Neural cell (in vitro differentiated cells): ENCODE measurements around the gene PRKAG2. TPM values are rescaled to one million over a fixed set of nuclear protein-coding genes. Genes with fewer than 3 reads are reported as not detected.

Experiments
- H2AFZ ChIP-seq: fragments of 200-600, 300-800 bp; sonication (generic), shearing (Covaris generic); 2 replicates; pipeline ENCODE4 v1.6.0; 2014; ENCODE audit warnings: low read depth, mild to moderate bottlenecking, antibody characterized with exemption, low read length, moderate library complexity
- H3F3A ChIP-seq: fragments of 200-600 bp; shearing (Covaris generic); 2 replicates; pipeline ENCODE4 v1.6.1; 2016; ENCODE audit warnings: mild to moderate bottlenecking, moderate library complexity, mixed read lengths, antibody characterized with exemption, low read length; ENCODE audit not compliant: insufficient read depth, poor library complexity, severe bottlenecking
- H3K27ac ChIP-seq: fragments of 200-600, 300-800 bp; sonication (generic), shearing (Covaris generic); 2 replicates; pipeline ENCODE4 v1.5.1; 2014; ENCODE audit warnings: mild to moderate bottlenecking, low read length, moderate library complexity
- H3K27me3 ChIP-seq: fragments of 300-800, 200-600 bp; sonication (generic), shearing (Covaris generic); 2 replicates; pipeline ENCODE4 v1.6.0; 2014; ENCODE audit warnings: mild to moderate bottlenecking, low read depth, low read length, moderate library complexity; ENCODE audit not compliant: insufficient read depth
- H3K36me3 ChIP-seq: fragments of 300-800, 200-600 bp; sonication (generic), shearing (Covaris generic); 2 replicates; pipeline ENCODE4 v1.5.1; 2014; ENCODE audit warnings: mild to moderate bottlenecking, antibody characterized with exemption, low read length, moderate library complexity; ENCODE audit not compliant: insufficient read depth
- H3K4me2 ChIP-seq: fragments of 300-800, 200-600 bp; sonication (generic), shearing (Covaris generic); 2 replicates; pipeline ENCODE4 v1.6.0; 2014; ENCODE audit warnings: mild to moderate bottlenecking, low read length
- H3K4me3 ChIP-seq: fragments of 300-800, 200-600 bp; sonication (generic), shearing (Covaris generic); 2 replicates; pipeline ENCODE4 v1.5.1; 2014; ENCODE audit warnings: mild to moderate bottlenecking, low read length, moderate library complexity
- H3K79me2 ChIP-seq: fragments of 200-600 bp; shearing (Covaris generic); replicated peaks from 2 replicates; pipeline ENCODE4 v1.6.0; 2014; ENCODE audit warnings: mild to moderate bottlenecking, low read length, moderate library complexity; ENCODE audit not compliant: insufficient read depth
- H3K9ac ChIP-seq: fragments of 300-800, 200-600 bp; sonication (generic), shearing (Covaris generic); 2 replicates; pipeline ENCODE4 v1.6.1; 2016; ENCODE audit warnings: mild to moderate bottlenecking, low read length, mixed read lengths
- H3K9me2 ChIP-seq: fragments of 200-600 bp; shearing (Covaris generic); 2 replicates; pipeline ENCODE4 v1.6.1; 2016; ENCODE audit warnings: mild to moderate bottlenecking, low read length, mixed read lengths; ENCODE audit not compliant: insufficient read depth
- H3K9me3 ChIP-seq: fragments of 200-600, 300-800 bp; sonication (generic), shearing (Covaris generic); 2 replicates; pipeline ENCODE4 v1.6.1; 2016; ENCODE audit warnings: mild to moderate bottlenecking, mixed run types, low read length, moderate library complexity, mixed read lengths
- H4K20me1 ChIP-seq: fragments of 200-600 bp; shearing (Covaris generic); 2 replicates; pipeline ENCODE4 v1.6.1; 2016; ENCODE audit warnings: mild to moderate bottlenecking, mixed run types; ENCODE audit not compliant: insufficient read depth
- EP300 ChIP-seq: fragments of 450-650 bp; conservative IDR thresholded peaks from 2 replicates; pipeline ENCODE4 v1.6.1; 2014; ENCODE audit warnings: antibody characterized with exemption, mild to moderate bottlenecking, moderate library complexity; ENCODE audit not compliant: poor library complexity, severe bottlenecking
- EZH2 ChIP-seq: fragments of 200-600, 300-800 bp; shearing (Covaris generic), sonication (generic); IDR thresholded peaks from 2 replicates; pipeline ENCODE4 v1.6.1; 2014; ENCODE audit warnings: antibody characterized with exemption, low read length, borderline replicate concordance, mild to moderate bottlenecking; ENCODE audit not compliant: insufficient read depth, poor library complexity, severe bottlenecking
- MXI1 ChIP-seq: fragments of 450-650 bp; conservative IDR thresholded peaks from 2 replicates; pipeline ENCODE4 v1.6.1; 2014; ENCODE audit warnings: antibody characterized with exemption, mild to moderate bottlenecking; ENCODE audit not compliant: poor library complexity, severe bottlenecking
- POLR2AphosphoS5 ChIP-seq: IDR thresholded peaks from 2 replicates; pipeline ENCODE4 v1.6.1; 2012
- RAD21 ChIP-seq: fragments of 450-650 bp; conservative IDR thresholded peaks from 2 replicates; pipeline ENCODE4 v1.6.1; 2014; ENCODE audit warnings: antibody characterized with exemption, mild to moderate bottlenecking, moderate library complexity
- SMC3 ChIP-seq: fragments of 450-650 bp; conservative IDR thresholded peaks from 2 replicates; pipeline ENCODE4 v1.6.1; 2014; ENCODE audit warnings: antibody characterized with exemption, mild to moderate bottlenecking, moderate library complexity; ENCODE audit not compliant: poor library complexity
- TAF1 ChIP-seq: IDR thresholded peaks from 2 replicates; pipeline ENCODE4 v1.6.1; 2012; ENCODE audit warnings: low read depth
- polyA plus RNA-seq: library from polyadenylated mRNA; depleted of rRNA; stranded (reverse); fragments of >200 nt; gene quantifications from 2 replicates; pipeline ENCODE4 v1.2.3, GENCODE V29; 2014
- TF ChIP-seq, protein P1 (sequence below): IDR thresholded peaks from 2 replicates; pipeline ENCODE4 v1.6.1; 2012; ENCODE audit warnings: borderline replicate concordance
- TF ChIP-seq, protein P2 (sequence below): fragments of 450-650 bp; IDR thresholded peaks from 2 replicates; pipeline ENCODE4 v1.5.1; 2014; ENCODE audit warnings: antibody characterized with exemption, mild to moderate bottlenecking, moderate library complexity; ENCODE audit not compliant: poor library complexity, severe bottlenecking

PRKAG2 gene
- polyA plus RNA-seq, 1 donor from 2014 or later = 22.9 TPM

DNA sequence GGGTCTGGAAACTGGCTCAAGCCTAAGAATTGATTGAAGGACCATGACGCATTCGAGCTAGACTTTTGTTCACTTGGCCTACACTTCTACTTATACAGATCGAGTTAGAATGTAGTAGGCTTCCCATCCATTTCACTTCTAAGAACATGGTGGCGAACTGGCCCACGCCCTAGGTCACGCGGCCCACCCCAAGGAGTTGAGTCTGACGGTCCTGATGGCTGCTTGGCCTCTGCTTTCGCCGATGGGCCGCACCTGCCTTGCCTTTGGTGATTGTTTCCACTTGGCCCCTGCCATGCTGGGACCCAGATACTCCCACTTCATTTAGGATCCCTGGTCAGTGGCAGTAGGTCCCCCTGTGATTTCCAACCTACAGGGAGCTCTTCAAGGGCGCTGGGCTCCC, 153.6 kb downstream of the PRKAG2 start:
- Histone ChIP-seq H3K4me2 (no peak overlapping the region), H4K20me1 (no peaks in the 10 kb centered on the region), H3K9me2 (no peaks in the 10 kb centered on the region), H3F3A (no peaks in the 10 kb centered on the region), H3K27me3 (no peaks in the 10 kb centered on the region), H3K9ac (no peak overlapping the region), H3K36me3 (no peaks in the 10 kb centered on the region), H2AFZ (no peak overlapping the region), H3K9me3 (no peaks in the 10 kb centered on the region), H3K79me2 (no peaks in the 10 kb centered on the region), H3K27ac (no peak overlapping the region), H3K4me3 (no peak overlapping the region)
- TF ChIP-seq, protein P1, sequence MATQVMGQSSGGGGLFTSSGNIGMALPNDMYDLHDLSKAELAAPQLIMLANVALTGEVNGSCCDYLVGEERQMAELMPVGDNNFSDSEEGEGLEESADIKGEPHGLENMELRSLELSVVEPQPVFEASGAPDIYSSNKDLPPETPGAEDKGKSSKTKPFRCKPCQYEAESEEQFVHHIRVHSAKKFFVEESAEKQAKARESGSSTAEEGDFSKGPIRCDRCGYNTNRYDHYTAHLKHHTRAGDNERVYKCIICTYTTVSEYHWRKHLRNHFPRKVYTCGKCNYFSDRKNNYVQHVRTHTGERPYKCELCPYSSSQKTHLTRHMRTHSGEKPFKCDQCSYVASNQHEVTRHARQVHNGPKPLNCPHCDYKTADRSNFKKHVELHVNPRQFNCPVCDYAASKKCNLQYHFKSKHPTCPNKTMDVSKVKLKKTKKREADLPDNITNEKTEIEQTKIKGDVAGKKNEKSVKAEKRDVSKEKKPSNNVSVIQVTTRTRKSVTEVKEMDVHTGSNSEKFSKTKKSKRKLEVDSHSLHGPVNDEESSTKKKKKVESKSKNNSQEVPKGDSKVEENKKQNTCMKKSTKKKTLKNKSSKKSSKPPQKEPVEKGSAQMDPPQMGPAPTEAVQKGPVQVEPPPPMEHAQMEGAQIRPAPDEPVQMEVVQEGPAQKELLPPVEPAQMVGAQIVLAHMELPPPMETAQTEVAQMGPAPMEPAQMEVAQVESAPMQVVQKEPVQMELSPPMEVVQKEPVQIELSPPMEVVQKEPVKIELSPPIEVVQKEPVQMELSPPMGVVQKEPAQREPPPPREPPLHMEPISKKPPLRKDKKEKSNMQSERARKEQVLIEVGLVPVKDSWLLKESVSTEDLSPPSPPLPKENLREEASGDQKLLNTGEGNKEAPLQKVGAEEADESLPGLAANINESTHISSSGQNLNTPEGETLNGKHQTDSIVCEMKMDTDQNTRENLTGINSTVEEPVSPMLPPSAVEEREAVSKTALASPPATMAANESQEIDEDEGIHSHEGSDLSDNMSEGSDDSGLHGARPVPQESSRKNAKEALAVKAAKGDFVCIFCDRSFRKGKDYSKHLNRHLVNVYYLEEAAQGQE = no peak
- no peak for TF ChIP-seq POLR2AphosphoS5
- TF ChIP-seq TAF1 = no peak
- TF ChIP-seq EP300 = no peak
- TF ChIP-seq SMC3 = no peak
- TF ChIP-seq, protein P2, sequence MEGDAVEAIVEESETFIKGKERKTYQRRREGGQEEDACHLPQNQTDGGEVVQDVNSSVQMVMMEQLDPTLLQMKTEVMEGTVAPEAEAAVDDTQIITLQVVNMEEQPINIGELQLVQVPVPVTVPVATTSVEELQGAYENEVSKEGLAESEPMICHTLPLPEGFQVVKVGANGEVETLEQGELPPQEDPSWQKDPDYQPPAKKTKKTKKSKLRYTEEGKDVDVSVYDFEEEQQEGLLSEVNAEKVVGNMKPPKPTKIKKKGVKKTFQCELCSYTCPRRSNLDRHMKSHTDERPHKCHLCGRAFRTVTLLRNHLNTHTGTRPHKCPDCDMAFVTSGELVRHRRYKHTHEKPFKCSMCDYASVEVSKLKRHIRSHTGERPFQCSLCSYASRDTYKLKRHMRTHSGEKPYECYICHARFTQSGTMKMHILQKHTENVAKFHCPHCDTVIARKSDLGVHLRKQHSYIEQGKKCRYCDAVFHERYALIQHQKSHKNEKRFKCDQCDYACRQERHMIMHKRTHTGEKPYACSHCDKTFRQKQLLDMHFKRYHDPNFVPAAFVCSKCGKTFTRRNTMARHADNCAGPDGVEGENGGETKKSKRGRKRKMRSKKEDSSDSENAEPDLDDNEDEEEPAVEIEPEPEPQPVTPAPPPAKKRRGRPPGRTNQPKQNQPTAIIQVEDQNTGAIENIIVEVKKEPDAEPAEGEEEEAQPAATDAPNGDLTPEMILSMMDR = no peak
- no peak for TF ChIP-seq EZH2
- no peak for TF ChIP-seq RAD21
- TF ChIP-seq MXI1 = no peak

DNA sequence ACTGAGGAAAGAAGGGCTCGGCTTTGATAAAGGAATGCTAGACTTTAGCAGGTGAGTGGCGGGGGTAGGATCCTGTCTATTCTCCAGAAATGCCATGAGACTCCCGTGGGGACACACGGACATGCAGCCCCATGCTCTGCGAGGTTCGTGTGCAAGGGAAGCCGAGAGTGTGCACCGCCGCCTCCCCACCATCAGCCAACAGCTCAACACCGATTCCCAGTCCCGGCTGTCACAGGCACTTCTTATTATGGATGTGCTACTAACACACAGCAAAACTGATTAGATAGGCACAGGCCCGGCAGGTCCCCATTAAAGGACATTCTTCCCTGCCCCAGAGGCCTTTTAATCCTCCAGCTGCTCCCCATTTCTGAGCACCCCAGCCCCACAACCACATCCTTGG, 154.4 kb downstream of the PRKAG2 start:
- H3K27me3 ChIP-seq = no peaks in the 10 kb centered on the region
- no peak overlapping the region for H2AFZ ChIP-seq
- H3K9me3 ChIP-seq = no peaks in the 10 kb centered on the region
- H3K4me2 ChIP-seq = no peak overlapping the region
- no peak overlapping the region for H3K27ac ChIP-seq
- H3K79me2 ChIP-seq = no peaks in the 10 kb centered on the region
- TF ChIP-seq MXI1 (no peak), RAD21 (no peak), EP300 (no peak), TAF1 (no peak), POLR2AphosphoS5 (no peak), SMC3 (no peak), EZH2 (no peak)
- TF ChIP-seq, protein P2 = no peak
- TF ChIP-seq, protein P1 = no peak
- H3K4me3 ChIP-seq = no peak overlapping the region
- no peak overlapping the region for H3K9ac ChIP-seq
- no peaks in the 10 kb centered on the region for H3F3A ChIP-seq
- H4K20me1 ChIP-seq = no peaks in the 10 kb centered on the region
- no peaks in the 10 kb centered on the region for H3K36me3 ChIP-seq
- H3K9me2 ChIP-seq = no peaks in the 10 kb centered on the region
